Measurements from ENCODE around the gene CEP126.
A peak's percentile ranks its signal among the peaks of the same experiment; 100 is the strongest.

CEP126 gene

DNA sequence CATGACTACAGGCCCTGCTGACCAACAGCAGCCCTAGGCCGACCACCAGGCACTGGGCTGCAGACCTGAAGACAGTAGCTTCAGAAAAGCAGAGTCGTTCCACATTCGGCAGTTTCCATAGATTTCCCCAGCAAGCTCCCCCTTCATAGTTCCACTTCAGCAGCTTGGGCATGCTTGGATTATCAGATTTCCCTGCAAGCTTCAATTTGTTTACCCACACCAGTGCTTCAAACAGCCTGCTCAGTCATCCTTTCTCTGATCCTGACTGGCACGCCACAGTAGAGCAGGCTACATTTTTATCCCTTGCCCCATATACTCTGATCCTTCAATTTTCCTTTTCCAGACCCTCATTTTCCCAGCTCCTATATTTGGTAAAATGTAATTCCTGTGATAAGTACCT lies 81.3 kb downstream of the CEP126 start:
- no peak overlapping the region for H3K4me3 ChIP-seq (ENCODE audit: low read length)
- no peak for DNase-seq (ENCODE audit: low read depth)
- TF ChIP-seq, protein P1, sequence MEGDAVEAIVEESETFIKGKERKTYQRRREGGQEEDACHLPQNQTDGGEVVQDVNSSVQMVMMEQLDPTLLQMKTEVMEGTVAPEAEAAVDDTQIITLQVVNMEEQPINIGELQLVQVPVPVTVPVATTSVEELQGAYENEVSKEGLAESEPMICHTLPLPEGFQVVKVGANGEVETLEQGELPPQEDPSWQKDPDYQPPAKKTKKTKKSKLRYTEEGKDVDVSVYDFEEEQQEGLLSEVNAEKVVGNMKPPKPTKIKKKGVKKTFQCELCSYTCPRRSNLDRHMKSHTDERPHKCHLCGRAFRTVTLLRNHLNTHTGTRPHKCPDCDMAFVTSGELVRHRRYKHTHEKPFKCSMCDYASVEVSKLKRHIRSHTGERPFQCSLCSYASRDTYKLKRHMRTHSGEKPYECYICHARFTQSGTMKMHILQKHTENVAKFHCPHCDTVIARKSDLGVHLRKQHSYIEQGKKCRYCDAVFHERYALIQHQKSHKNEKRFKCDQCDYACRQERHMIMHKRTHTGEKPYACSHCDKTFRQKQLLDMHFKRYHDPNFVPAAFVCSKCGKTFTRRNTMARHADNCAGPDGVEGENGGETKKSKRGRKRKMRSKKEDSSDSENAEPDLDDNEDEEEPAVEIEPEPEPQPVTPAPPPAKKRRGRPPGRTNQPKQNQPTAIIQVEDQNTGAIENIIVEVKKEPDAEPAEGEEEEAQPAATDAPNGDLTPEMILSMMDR (conservative IDR thresholded peaks at IDR 0.05; ENCODE audit: low read depth, low read length): no peak

DNA sequence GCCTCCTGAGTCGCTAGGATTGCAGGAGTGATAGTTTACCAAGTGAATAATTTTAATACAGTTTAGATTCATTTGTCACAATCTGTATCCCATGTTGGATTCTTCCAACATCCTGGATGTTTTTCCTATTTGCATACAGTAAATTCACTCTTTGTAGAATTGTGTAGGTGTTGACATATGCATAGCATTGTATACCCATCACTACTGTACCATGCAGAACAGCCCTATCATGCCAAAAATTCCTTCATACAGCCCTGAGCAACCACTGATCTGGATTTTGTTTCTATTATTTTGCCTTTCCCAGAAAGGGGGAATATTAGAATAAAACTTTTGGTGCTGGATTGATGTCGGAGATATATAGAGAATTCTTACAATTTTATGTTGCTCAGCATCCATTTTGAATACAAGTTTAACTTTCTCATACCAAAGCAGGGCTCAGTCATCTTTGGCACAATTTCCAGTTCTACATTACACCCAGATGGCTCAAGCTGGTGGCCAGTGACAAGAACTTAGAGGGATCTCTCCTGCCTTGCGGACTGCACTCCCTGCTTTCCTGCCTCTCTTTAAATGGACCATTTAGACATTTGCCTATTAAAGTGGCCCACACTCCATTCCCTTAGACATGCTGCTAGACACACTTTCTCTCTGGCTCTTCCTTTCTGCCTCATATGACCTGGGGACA lies 87.0 kb downstream of the CEP126 start:
- H3K4me3 ChIP-seq (ENCODE audit: low read length): no peak overlapping the region
- DNase-seq (ENCODE audit: low read depth): no peak
- TF ChIP-seq, protein P1 (conservative IDR thresholded peaks at IDR 0.05; ENCODE audit: low read depth, low read length): no peak

GRCh38 chr11:102004220-102004619 lies 89.4 kb downstream of the CEP126 start:
- TF ChIP-seq, protein P1 (conservative IDR thresholded peaks at IDR 0.05; ENCODE audit: low read depth, low read length): no peak
- H3K4me3 ChIP-seq (ENCODE audit: low read length): no peak overlapping the region
- DNase-seq (ENCODE audit: low read depth): no peak

DNA sequence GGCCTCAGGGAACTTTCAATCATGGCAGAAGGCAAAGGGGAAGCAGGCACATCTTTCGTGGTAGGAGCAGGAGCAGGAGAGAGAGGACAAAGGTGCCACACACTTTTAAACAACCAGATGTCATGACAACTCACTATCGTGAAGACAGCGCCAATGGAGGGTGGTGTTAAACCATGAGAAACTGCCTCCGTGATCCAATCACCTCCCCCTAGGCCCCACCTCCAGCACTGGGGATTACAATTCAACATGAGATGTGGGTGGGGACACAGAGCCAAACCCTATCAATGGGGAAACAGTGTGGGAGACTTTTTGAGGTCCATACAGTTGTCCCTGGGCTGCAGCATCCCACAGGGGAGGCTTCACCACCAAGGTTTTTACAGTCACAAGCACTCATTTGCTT lies 90.5 kb downstream of the CEP126 start:
- TF ChIP-seq, protein P1 (conservative IDR thresholded peaks at IDR 0.05; ENCODE audit: low read depth, low read length): no peak
- no peak overlapping the region for H3K4me3 ChIP-seq (ENCODE audit: low read length)
- DNase-seq (ENCODE audit: low read depth): no peak

DNA sequence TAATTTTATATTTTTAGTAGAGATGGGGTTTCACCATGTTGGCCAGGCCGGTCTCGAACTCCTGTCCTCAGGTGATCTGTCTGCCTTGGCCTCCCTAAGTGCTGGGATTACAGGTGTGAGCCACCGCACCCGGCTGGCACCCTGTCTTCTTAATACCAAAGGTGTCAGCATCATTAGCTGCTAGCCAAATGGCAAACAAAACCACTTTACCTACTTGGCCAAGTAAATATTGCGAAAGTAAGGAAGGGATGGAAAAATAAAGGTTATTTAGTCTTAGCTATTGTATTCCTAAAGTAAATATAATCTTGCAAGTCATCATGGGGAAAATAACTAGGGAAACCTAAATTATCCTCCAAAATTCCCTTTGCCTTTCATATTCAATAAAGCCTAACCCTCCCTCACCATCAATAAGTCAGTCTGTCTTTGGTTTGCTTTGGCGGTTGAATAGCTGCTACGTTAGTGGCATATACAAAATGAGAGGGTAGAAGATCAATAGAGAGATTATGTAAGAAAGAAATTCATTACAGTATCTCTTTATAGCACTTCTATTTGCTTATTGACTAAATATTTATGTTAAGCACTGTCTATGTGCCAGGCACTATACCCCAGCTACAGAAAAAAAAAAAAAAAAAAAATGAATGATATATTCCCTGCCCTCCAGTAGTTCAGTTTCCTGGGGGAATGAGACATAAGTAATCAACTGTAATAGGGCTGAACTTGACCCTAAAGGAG lies 92.2 kb downstream of the CEP126 start:
- TF ChIP-seq, protein P1 (conservative IDR thresholded peaks at IDR 0.05; ENCODE audit: low read depth, low read length): no peak

DNA sequence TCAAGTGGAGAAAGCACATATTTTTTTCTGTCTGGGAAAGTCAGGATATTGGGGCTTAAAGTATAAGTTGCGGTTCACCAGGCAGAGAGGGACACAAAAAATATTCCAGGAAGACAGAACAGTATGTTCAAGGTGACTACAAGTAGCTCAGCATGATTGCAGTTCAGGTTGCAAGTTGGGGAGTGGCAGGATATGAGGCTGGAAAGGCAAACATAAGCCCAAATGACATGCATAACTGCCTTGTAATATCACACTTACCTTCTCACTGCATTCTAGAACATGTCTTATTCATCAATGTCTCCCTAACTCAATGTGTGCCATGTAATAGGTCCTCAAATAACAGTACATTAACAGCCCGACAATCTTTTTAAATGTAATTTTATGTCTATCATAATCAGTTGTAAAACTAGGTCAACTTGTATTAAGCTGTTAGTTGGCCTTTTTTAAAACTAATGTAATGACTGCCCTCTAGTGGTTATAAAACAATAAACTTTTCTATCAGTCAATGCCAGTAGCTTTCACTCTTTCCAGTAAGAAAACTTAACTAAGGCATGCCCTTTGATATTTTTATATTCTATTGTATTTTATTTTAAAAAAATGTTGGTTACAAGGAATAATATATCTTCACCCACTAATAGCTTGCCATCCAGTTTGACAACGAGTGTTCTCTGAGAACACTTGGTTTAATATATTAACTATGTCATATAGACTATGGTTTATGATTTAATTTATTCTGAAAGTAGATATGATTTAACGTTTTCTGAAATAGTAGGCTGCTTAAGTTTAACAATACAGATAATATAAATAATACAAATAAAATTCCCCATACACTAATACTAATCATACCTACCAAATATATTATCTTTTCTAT lies 93.0 kb downstream of the CEP126 start:
- no peak overlapping the region for H3K4me3 ChIP-seq (ENCODE audit: low read length)
- TF ChIP-seq, protein P1 (conservative IDR thresholded peaks at IDR 0.05; ENCODE audit: low read depth, low read length): peak; percentile 41
- DNase-seq (ENCODE audit: low read depth): no peak

More for the DNA sequence above, 92.2 kb downstream of the CEP126 start:
- no peak overlapping the region for H3K4me3 ChIP-seq (ENCODE audit: low read length)
- DNase-seq (ENCODE audit: low read depth): no peak

Data from retinal pigment epithelial cell (primary cell).